ENCODE measurements around the gene TTC34. TPM values are rescaled to one million over a fixed set of nuclear protein-coding genes. Genes with fewer than 3 reads are reported as not detected.

TTC34 gene
- polyA plus RNA-seq, 1 donor (not counting 4 experiments of a cell fraction or from before 2014, with no cell fraction given): 0.04 TPM

GRCh38 chr1:2831596-2832212 is 30.2 kb upstream of the TTC34 start:
- Histone ChIP-seq H3K9me1 (ENCODE audit: control insufficient read depth, extremely low read depth, insufficient read depth, low read length) (no peaks in the 10 kb centered on the region), H3K27me3 (ENCODE audit: control insufficient read depth, extremely low read depth, insufficient read depth, low read length) (no peaks in the 10 kb centered on the region)
- dilution Hi-C loops (cut with MboI; ENCODE audit: extremely low pct_ligation_motif_present, low sequenced_read_pairs): no loop called here

GRCh38 chr1:2830761-2831425 is 29.4 kb upstream of the TTC34 start:
- H3K9ac ChIP-seq (ENCODE audit: control insufficient read depth, extremely low read depth, insufficient read depth, low read length): no peak overlapping the region
- H3K27me3 ChIP-seq (ENCODE audit: control insufficient read depth, extremely low read depth, insufficient read depth, low read length): no peaks in the 10 kb centered on the region
- DNase-seq (ENCODE audit: low read depth, low spot score) (no peak), FAIRE-seq (no peak)
- H3K9me1 ChIP-seq (ENCODE audit: control insufficient read depth, extremely low read depth, insufficient read depth, low read length): no peaks in the 10 kb centered on the region
- H4K20me1 ChIP-seq (ENCODE audit: control insufficient read depth, extremely low read depth, insufficient read depth, low read length): no peaks in the 10 kb centered on the region
- peaks cover 9% of the 10 kb centered on the region for H3K9me3 ChIP-seq (ENCODE audit: control insufficient read depth, low read depth, low read length)
- no peak overlapping the region for H2AFZ ChIP-seq (ENCODE audit: control insufficient read depth, low read length)
- H3K4me3 ChIP-seq (ENCODE audit: control insufficient read depth in 2 of 3, extremely low read depth in 1 of 3, insufficient read depth in 2 of 3, low read depth in 1 of 3, low read length in 3 of 3): no peak overlapping the region
- H3K27ac ChIP-seq (ENCODE audit: control insufficient read depth, insufficient read depth, low read length): no peak overlapping the region
- dilution Hi-C loops (cut with MboI; ENCODE audit: extremely low pct_ligation_motif_present, low sequenced_read_pairs): no loop called here
- no peak for TF ChIP-seq EZH2 (IDR thresholded peaks at IDR 0.05; ENCODE audit: low read length)
- TF ChIP-seq CTCF (optimal IDR thresholded peaks at IDR 0.05 in 1 of 3, IDR thresholded peaks at IDR 0.05 in 1 of 3, conservative IDR thresholded peaks at IDR 0.05 in 1 of 3; ENCODE audit: extremely low read depth in 1 of 3, insufficient read depth in 2 of 3, low read length in 3 of 3): no peak
- H3K79me2 ChIP-seq (ENCODE audit: control insufficient read depth, insufficient read depth, low read length): no peaks in the 10 kb centered on the region
- H3K36me3 ChIP-seq (ENCODE audit: control insufficient read depth in 2 of 2, extremely low read depth in 1 of 2, insufficient read depth in 2 of 2, low read length in 2 of 2): no peaks in the 10 kb centered on the region
- no peaks in the 10 kb centered on the region for H3K4me1 ChIP-seq (ENCODE audit: control insufficient read depth, extremely low read depth, insufficient read depth, low read length)
- no peak overlapping the region for H3K4me2 ChIP-seq (ENCODE audit: control insufficient read depth, extremely low read depth, insufficient read depth, low read depth, low read length)

More at GRCh38 chr1:2831596-2832212, 30.2 kb upstream of the TTC34 start:
- DNase-seq (ENCODE audit: low read depth, low spot score): no peak
- Histone ChIP-seq H3K27ac (ENCODE audit: control insufficient read depth, insufficient read depth, low read length) (no peak overlapping the region), H3K9ac (ENCODE audit: control insufficient read depth, extremely low read depth, insufficient read depth, low read length) (no peak overlapping the region), H3K36me3 (ENCODE audit: control insufficient read depth in 2 of 2, extremely low read depth in 1 of 2, insufficient read depth in 2 of 2, low read length in 2 of 2) (no peaks in the 10 kb centered on the region), H3K4me3 (ENCODE audit: control insufficient read depth in 2 of 3, extremely low read depth in 1 of 3, insufficient read depth in 2 of 3, low read depth in 1 of 3, low read length in 3 of 3) (no peak overlapping the region), H3K4me1 (ENCODE audit: control insufficient read depth, extremely low read depth, insufficient read depth, low read length) (no peaks in the 10 kb centered on the region), H4K20me1 (ENCODE audit: control insufficient read depth, extremely low read depth, insufficient read depth, low read length) (no peaks in the 10 kb centered on the region), H3K79me2 (ENCODE audit: control insufficient read depth, insufficient read depth, low read length) (no peaks in the 10 kb centered on the region), H3K4me2 (ENCODE audit: control insufficient read depth, extremely low read depth, insufficient read depth, low read depth, low read length) (no peak overlapping the region), H3K9me3 (ENCODE audit: control insufficient read depth, low read depth, low read length) (peaks cover 11% of the 10 kb centered on the region), H2AFZ (ENCODE audit: control insufficient read depth, low read length) (no peak overlapping the region)
- TF ChIP-seq CTCF (optimal IDR thresholded peaks at IDR 0.05 in 1 of 3, IDR thresholded peaks at IDR 0.05 in 1 of 3, conservative IDR thresholded peaks at IDR 0.05 in 1 of 3; ENCODE audit: extremely low read depth in 1 of 3, insufficient read depth in 2 of 3, low read length in 3 of 3): no peak
- TF ChIP-seq EZH2 (IDR thresholded peaks at IDR 0.05; ENCODE audit: low read length): no peak
- no peak for FAIRE-seq
